PFSK-1 (cell line): Measurements from ENCODE around the gene CMTM3.

ENCODE experiments used
- POLR2AphosphoS5 ChIP-seq: IDR thresholded peaks from 2 replicates; pipeline ENCODE4 v1.6.1; 2012; ENCODE audit warnings: low read depth, mild to moderate bottlenecking, control low read depth, low read length, moderate library complexity
- SIN3A ChIP-seq: IDR thresholded peaks from 2 replicates; pipeline ENCODE4 v1.6.1; 2012; ENCODE audit warnings: mild to moderate bottlenecking, low read length, moderate library complexity, borderline replicate concordance; ENCODE audit not compliant: insufficient read depth
- TAF1 ChIP-seq: IDR thresholded peaks from 2 replicates; pipeline ENCODE4 v1.6.1; 2012; ENCODE audit warnings: low read length, control low read depth, borderline replicate concordance; ENCODE audit not compliant: insufficient read depth
- TF ChIP-seq, protein P1 (sequence below), 2 experiments: IDR thresholded peaks; 2 replicates each; pipeline versions ENCODE4 v1.6.1 to v1.8.0; 2011 to 2012; ENCODE audit warnings: low read depth in 2 of 2, low read length in 2 of 2, control low read depth in 1 of 2, inconsistent platforms in 1 of 2, mild to moderate bottlenecking in 1 of 2, moderate library complexity in 1 of 2; ENCODE audit not compliant: insufficient read depth in 1 of 2

DNA sequence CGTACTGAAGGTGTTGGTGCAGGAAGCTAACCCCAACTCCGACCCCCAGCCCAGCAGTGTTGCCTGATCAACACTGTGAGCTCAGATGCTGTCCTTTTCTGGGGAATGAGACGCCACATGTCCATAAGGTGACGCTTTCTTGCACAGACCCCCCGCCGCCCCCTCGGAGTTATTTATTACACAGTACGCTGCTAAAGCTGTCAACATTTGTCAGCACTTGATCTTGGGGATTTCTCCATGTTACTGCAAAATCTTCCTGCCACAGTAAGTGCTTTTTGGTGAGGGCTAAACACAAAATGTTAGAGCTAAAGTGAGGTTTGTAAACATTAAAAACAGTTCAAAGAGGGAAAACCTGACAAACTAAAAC is 15.9 kb downstream of the CMTM3 start:
- TF ChIP-seq TAF1 (no peak), POLR2AphosphoS5 (no peak), SIN3A (no peak)
- TF ChIP-seq, protein P1, sequence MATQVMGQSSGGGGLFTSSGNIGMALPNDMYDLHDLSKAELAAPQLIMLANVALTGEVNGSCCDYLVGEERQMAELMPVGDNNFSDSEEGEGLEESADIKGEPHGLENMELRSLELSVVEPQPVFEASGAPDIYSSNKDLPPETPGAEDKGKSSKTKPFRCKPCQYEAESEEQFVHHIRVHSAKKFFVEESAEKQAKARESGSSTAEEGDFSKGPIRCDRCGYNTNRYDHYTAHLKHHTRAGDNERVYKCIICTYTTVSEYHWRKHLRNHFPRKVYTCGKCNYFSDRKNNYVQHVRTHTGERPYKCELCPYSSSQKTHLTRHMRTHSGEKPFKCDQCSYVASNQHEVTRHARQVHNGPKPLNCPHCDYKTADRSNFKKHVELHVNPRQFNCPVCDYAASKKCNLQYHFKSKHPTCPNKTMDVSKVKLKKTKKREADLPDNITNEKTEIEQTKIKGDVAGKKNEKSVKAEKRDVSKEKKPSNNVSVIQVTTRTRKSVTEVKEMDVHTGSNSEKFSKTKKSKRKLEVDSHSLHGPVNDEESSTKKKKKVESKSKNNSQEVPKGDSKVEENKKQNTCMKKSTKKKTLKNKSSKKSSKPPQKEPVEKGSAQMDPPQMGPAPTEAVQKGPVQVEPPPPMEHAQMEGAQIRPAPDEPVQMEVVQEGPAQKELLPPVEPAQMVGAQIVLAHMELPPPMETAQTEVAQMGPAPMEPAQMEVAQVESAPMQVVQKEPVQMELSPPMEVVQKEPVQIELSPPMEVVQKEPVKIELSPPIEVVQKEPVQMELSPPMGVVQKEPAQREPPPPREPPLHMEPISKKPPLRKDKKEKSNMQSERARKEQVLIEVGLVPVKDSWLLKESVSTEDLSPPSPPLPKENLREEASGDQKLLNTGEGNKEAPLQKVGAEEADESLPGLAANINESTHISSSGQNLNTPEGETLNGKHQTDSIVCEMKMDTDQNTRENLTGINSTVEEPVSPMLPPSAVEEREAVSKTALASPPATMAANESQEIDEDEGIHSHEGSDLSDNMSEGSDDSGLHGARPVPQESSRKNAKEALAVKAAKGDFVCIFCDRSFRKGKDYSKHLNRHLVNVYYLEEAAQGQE (IDR thresholded peaks at IDR 0.05; ENCODE audit: insufficient read depth in 1 of 2, low read depth in 2 of 2, low read length in 2 of 2): no peak
